Measurements from ENCODE around the gene ST3GAL3.

Gene ST3GAL3

GRCh38 chr1:43977376-43978263 lies 270.3 kb downstream of the ST3GAL3 start:
- TF ChIP-seq YY1 (IDR thresholded peaks at IDR 0.05; ENCODE audit: insufficient read depth, insufficient read length) (no peak), SUZ12 (IDR thresholded peaks at IDR 0.05; ENCODE audit: extremely low read depth, insufficient read depth, insufficient read length) (no peak), ZNF274 (IDR thresholded peaks at IDR 0.05; ENCODE audit: low read depth, low read length) (no peak)
- H3K36me3 ChIP-seq (ENCODE audit: insufficient read depth, insufficient read length, low read length), result peaks cover 62% of the 10 kb centered on the region
- peak overlapping the region; percentile 64 for H3K4me3 ChIP-seq (ENCODE audit: insufficient read length, low read depth)
- peak overlapping the region; percentile 86 for H3K9ac ChIP-seq (ENCODE audit: insufficient read length, low read depth)
- no peaks in the 10 kb centered on the region for H3K27me3 ChIP-seq (ENCODE audit: insufficient read depth, insufficient read length)
- peaks cover 26% of the 10 kb centered on the region for H3K4me1 ChIP-seq (ENCODE audit: insufficient read depth, insufficient read length)
- H3K9me3 ChIP-seq (ENCODE audit: insufficient read depth, low read length), result no peaks in the 10 kb centered on the region
- DNase-seq (ENCODE audit: low read depth, low spot score), result no peak

- TF ChIP-seq YY1 (IDR thresholded peaks at IDR 0.05; ENCODE audit: insufficient read depth, insufficient read length) (no peak), SUZ12 (IDR thresholded peaks at IDR 0.05; ENCODE audit: extremely low read depth, insufficient read depth, insufficient read length) (no peak), ZNF274 (IDR thresholded peaks at IDR 0.05; ENCODE audit: low read depth, low read length) (no peak)
- H3K9me3 ChIP-seq (ENCODE audit: insufficient read depth, low read length), result no peaks in the 10 kb centered on the region
- peak overlapping the region; percentile 64 for H3K4me3 ChIP-seq (ENCODE audit: insufficient read length, low read depth)
- H3K27me3 ChIP-seq (ENCODE audit: insufficient read depth, insufficient read length), result no peaks in the 10 kb centered on the region
- H3K36me3 ChIP-seq (ENCODE audit: insufficient read depth, insufficient read length, low read length), result peaks cover 62% of the 10 kb centered on the region
- no peak for DNase-seq (ENCODE audit: low read depth, low spot score)
- H3K4me1 ChIP-seq (ENCODE audit: insufficient read depth, insufficient read length), result peaks cover 26% of the 10 kb centered on the region
- H3K9ac ChIP-seq (ENCODE audit: insufficient read length, low read depth), result peak overlapping the region; percentile 86
These were observed 270.9 kb downstream of the ST3GAL3 start for GRCh38 chr1:43978264-43978550.

- H3K4me1 ChIP-seq (ENCODE audit: insufficient read depth, insufficient read length), result peaks cover 26% of the 10 kb centered on the region
- H3K9ac ChIP-seq (ENCODE audit: insufficient read length, low read depth), result peak within 1 kb of the TSS; percentile 86
- H3K4me3 ChIP-seq (ENCODE audit: insufficient read length, low read depth), result peak within 1 kb of the TSS; percentile 64
- no peaks in the 10 kb centered on the region for H3K27me3 ChIP-seq (ENCODE audit: insufficient read depth, insufficient read length)
- H3K36me3 ChIP-seq (ENCODE audit: insufficient read depth, insufficient read length, low read length), result peaks cover 62% of the 10 kb centered on the region
- DNase-seq (ENCODE audit: low read depth, low spot score), result no peak
- H3K9me3 ChIP-seq (ENCODE audit: insufficient read depth, low read length), result no peaks in the 10 kb centered on the region
- no peak for TF ChIP-seq SUZ12 (IDR thresholded peaks at IDR 0.05; ENCODE audit: extremely low read depth, insufficient read depth, insufficient read length)
- no peak for TF ChIP-seq YY1 (IDR thresholded peaks at IDR 0.05; ENCODE audit: insufficient read depth, insufficient read length)
- TF ChIP-seq ZNF274 (IDR thresholded peaks at IDR 0.05; ENCODE audit: low read depth, low read length), result no peak
These were observed 271.4 kb downstream of the ST3GAL3 start, which contains the start of gene B4GALT2 for GRCh38 chr1:43978551-43979260. B4GALT2 (plus strand) TSS chr1:43979210; CDS start chr1:43981161, 1,951 bp downstream.

GRCh38 chr1:43979261-43979527 lies 271.9 kb downstream of the ST3GAL3 start:
- H3K36me3 ChIP-seq (ENCODE audit: insufficient read depth, insufficient read length, low read length), result peaks cover 66% of the 10 kb centered on the region
- no peak for DNase-seq (ENCODE audit: low read depth, low spot score)
- no peaks in the 10 kb centered on the region for H3K27me3 ChIP-seq (ENCODE audit: insufficient read depth, insufficient read length)
- no peaks in the 10 kb centered on the region for H3K9me3 ChIP-seq (ENCODE audit: insufficient read depth, low read length)
- no peak for TF ChIP-seq YY1 (IDR thresholded peaks at IDR 0.05; ENCODE audit: insufficient read depth, insufficient read length)
- TF ChIP-seq SUZ12 (IDR thresholded peaks at IDR 0.05; ENCODE audit: extremely low read depth, insufficient read depth, insufficient read length), result no peak
- TF ChIP-seq ZNF274 (IDR thresholded peaks at IDR 0.05; ENCODE audit: low read depth, low read length), result no peak
- peaks cover 30% of the 10 kb centered on the region for H3K4me1 ChIP-seq (ENCODE audit: insufficient read depth, insufficient read length)
- H3K4me3 ChIP-seq (ENCODE audit: insufficient read length, low read depth), result peak overlapping the region; percentile 64
- H3K9ac ChIP-seq (ENCODE audit: insufficient read length, low read depth), result peak overlapping the region; percentile 81

- Histone ChIP-seq H3K36me3 (ENCODE audit: insufficient read depth, insufficient read length, low read length) (peaks cover 70% of the 10 kb centered on the region), H3K4me3 (ENCODE audit: insufficient read length, low read depth) (peak overlapping the region; percentile 53), H3K27me3 (ENCODE audit: insufficient read depth, insufficient read length) (no peaks in the 10 kb centered on the region), H3K9me3 (ENCODE audit: insufficient read depth, low read length) (no peaks in the 10 kb centered on the region), H3K9ac (ENCODE audit: insufficient read length, low read depth) (peak overlapping the region; percentile 81), H3K4me1 (ENCODE audit: insufficient read depth, insufficient read length) (peaks cover 30% of the 10 kb centered on the region)
- no peak for DNase-seq (ENCODE audit: low read depth, low spot score)
- no peak for TF ChIP-seq YY1 (IDR thresholded peaks at IDR 0.05; ENCODE audit: insufficient read depth, insufficient read length)
- TF ChIP-seq SUZ12 (IDR thresholded peaks at IDR 0.05; ENCODE audit: extremely low read depth, insufficient read depth, insufficient read length), result no peak
- TF ChIP-seq ZNF274 (IDR thresholded peaks at IDR 0.05; ENCODE audit: low read depth, low read length), result no peak
These were observed 272.4 kb downstream of the ST3GAL3 start for GRCh38 chr1:43979528-43980254.

- Histone ChIP-seq H3K9me3 (ENCODE audit: insufficient read depth, low read length) (no peaks in the 10 kb centered on the region), H3K4me3 (ENCODE audit: insufficient read length, low read depth) (peak overlapping the region; percentile 53), H3K36me3 (ENCODE audit: insufficient read depth, insufficient read length, low read length) (peaks cover 78% of the 10 kb centered on the region), H3K9ac (ENCODE audit: insufficient read length, low read depth) (peak overlapping the region; percentile 81), H3K4me1 (ENCODE audit: insufficient read depth, insufficient read length) (peaks cover 30% of the 10 kb centered on the region), H3K27me3 (ENCODE audit: insufficient read depth, insufficient read length) (no peaks in the 10 kb centered on the region)
- DNase-seq (ENCODE audit: low read depth, low spot score), result no peak
- TF ChIP-seq SUZ12 (IDR thresholded peaks at IDR 0.05; ENCODE audit: extremely low read depth, insufficient read depth, insufficient read length), result no peak
These were observed 273.2 kb downstream of the ST3GAL3 start for GRCh38 chr1:43980255-43981134.

Data from NT2/D1 (cell line).